ENCODE results near the gene LRFN2.

- TF ChIP-seq CTCF (IDR thresholded peaks at IDR 0.05; ENCODE audit: poor library complexity, severe bottlenecking) (no peak), POLR2AphosphoS5 (IDR thresholded peaks at IDR 0.05) (no peak), REST (IDR thresholded peaks at IDR 0.05; ENCODE audit: borderline replicate concordance) (no peak), EZH2 (IDR thresholded peaks at IDR 0.05; ENCODE audit: borderline replicate concordance, insufficient read depth, low read length, poor library complexity, severe bottlenecking) (no peak), EP300 (conservative IDR thresholded peaks at IDR 0.05; ENCODE audit: poor library complexity, severe bottlenecking) (no peak), MXI1 (conservative IDR thresholded peaks at IDR 0.05; ENCODE audit: poor library complexity, severe bottlenecking) (no peak), TAF1 (IDR thresholded peaks at IDR 0.05; ENCODE audit: low read depth) (no peak)
These were observed 13.9 kb downstream of the LRFN2 start for GRCh38 chr6:40573221-40573620.

Measured in neural cell (in vitro differentiated cells).